ENCODE measurements around the gene TEX36.

DNA sequence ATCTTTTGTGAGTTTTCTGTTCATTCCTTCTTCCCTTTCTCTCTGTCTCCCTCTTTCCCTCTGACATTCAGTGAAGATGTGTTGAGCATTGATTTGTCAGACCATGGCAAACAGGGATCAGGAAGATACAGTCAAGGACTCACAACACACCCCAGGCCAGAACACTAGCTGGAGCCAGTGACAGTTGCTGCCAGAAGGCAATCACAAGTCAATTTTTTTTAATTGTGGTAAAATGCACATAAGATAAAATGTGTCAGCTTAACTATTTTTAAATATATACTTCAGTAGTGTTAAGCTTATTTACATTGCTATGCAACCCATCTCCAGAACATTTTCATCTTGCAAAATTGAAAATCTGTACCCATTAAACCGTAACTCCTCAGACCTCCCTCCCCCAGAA, 62.6 kb downstream of the TEX36 start:
- TF ChIP-seq SIN3A (IDR thresholded peaks at IDR 0.05; ENCODE audit: borderline replicate concordance, insufficient read depth, low read length) (no peak), POLR2AphosphoS5 (IDR thresholded peaks at IDR 0.05; ENCODE audit: low read depth, low read length) (no peak)
- TF ChIP-seq, protein P1, sequence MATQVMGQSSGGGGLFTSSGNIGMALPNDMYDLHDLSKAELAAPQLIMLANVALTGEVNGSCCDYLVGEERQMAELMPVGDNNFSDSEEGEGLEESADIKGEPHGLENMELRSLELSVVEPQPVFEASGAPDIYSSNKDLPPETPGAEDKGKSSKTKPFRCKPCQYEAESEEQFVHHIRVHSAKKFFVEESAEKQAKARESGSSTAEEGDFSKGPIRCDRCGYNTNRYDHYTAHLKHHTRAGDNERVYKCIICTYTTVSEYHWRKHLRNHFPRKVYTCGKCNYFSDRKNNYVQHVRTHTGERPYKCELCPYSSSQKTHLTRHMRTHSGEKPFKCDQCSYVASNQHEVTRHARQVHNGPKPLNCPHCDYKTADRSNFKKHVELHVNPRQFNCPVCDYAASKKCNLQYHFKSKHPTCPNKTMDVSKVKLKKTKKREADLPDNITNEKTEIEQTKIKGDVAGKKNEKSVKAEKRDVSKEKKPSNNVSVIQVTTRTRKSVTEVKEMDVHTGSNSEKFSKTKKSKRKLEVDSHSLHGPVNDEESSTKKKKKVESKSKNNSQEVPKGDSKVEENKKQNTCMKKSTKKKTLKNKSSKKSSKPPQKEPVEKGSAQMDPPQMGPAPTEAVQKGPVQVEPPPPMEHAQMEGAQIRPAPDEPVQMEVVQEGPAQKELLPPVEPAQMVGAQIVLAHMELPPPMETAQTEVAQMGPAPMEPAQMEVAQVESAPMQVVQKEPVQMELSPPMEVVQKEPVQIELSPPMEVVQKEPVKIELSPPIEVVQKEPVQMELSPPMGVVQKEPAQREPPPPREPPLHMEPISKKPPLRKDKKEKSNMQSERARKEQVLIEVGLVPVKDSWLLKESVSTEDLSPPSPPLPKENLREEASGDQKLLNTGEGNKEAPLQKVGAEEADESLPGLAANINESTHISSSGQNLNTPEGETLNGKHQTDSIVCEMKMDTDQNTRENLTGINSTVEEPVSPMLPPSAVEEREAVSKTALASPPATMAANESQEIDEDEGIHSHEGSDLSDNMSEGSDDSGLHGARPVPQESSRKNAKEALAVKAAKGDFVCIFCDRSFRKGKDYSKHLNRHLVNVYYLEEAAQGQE (IDR thresholded peaks at IDR 0.05; ENCODE audit: insufficient read depth in 1 of 2, low read depth in 2 of 2, low read length in 2 of 2), result no peak

Measured in PFSK-1 (cell line).